CD4-positive, alpha-beta T cell treated with Interferon gamma for 1 hour (primary cell): ENCODE measurements around the gene LEKR1.
"Not testable (repeated sequence)": the region's sequence is repeated elsewhere in the genome, so short reads cannot be mapped to it uniquely, and the experiment has no call there.

Source experiments
- DNase-seq: peaks from one replicate; pipeline ENCODE4 v3.0.0-alpha.2; 2020

The LEKR1 gene

DNA sequence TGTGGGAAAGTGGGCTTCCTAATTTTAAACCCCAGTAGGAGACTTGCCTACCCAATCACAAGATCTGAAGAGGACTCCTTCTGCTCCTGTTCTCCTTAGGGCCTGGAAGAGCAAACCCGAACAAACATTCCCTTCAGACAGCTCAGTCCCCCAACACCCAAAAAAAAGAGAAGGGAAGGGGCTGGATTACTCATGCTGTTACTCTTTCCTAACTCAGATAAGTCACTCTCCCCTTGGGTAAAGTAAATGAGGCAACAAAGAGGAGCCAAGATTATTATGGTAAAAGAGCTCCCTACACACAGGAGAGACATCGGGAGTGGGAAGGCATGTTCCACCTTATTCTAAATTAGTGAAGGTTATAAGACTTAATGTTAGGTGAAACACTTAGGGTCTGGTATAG is 18.1 kb upstream of the LEKR1 start:
- DNase-seq: no peak

DNA sequence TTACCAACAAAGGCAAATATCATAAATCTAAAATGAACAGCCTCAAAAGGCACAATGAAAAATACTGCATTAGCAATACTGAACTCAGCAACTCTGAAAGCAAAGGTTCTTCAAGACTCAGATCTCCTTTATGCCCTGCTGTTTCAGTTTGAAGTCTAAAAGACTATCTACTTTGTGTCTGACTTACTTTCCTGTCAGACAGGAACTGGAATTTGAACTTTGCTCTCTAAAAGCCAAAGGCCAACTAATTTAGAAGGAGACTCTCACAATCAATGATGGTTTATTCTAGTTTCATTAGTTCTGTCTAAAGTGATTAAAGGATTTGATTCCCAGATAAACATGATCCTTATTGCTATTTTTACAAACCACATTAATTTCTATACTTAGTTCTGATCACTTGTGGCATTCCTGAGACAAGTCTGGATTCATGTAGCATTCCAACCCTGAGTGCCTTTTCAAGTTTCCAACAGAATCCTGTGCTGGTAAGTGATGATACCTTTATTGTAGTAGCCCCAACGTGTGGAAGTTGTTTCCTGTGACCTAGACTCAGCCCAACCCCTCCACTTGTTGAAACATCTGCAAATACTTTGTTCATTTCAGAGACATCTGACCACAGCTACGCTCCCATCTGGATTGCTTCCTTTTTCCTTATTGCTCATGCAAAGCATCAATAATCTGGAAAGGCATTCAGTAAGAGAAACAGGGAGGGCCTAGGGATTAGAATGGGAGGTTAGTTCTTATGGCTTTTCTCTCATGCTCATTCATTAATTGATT is 14.9 kb upstream of the LEKR1 start:
- no peak for DNase-seq

DNA sequence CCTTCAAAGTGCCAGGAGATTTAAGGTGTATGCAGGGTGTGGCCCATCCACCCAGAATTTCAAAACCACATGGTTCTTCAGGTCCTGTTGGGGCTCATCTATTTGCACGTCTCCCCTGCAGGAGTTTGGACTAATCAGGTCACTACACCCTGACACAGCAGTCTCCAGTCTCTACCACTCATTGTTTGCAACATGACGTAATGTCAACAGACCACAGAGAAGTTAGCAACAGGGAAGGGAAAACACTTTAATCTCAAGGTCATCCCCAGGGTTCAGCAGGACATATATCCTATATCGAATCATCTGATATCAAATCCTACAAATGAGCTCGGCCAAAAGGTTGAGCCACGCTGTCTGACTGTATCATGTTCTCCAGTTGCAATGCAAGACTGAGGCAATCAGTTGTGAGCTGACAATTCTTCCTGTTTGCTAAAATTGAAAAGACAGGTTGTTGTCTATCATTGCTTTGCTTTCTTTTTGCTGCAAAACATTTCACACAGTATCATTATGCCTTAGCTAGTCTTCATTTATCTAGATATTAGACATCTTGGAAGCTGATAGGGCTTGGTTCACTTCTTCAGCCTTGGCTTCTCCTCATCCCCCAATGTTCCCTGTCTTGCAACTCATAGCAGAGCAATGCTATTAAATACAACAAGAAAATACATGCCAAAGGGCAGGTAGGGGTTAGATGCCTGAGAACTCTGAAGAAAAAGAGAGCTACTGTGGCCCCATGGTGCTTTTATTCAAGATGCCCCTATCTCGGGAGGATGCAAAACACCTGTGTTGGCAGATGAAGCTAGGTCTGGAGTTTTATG is 13.4 kb upstream of the LEKR1 start:
- DNase-seq: no peak

DNA sequence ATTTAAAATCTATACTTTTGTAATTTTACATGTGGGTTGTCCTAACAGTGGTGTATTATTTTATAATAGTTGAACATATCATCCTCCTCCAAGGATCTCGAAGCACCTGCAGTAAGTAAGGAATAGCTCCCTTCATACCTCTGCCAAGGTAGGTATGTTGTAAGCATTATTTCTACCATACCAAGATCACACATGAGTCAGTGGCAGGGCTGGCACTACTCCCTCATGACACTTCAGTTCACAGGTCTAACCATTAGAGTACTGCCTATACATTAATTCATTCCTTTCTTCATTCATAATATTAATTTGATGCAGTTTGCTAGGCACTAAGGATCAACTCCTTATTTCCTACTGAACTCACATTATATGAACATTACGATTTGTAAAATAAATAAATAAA is 11.9 kb upstream of the LEKR1 start:
- no peak for DNase-seq

DNA sequence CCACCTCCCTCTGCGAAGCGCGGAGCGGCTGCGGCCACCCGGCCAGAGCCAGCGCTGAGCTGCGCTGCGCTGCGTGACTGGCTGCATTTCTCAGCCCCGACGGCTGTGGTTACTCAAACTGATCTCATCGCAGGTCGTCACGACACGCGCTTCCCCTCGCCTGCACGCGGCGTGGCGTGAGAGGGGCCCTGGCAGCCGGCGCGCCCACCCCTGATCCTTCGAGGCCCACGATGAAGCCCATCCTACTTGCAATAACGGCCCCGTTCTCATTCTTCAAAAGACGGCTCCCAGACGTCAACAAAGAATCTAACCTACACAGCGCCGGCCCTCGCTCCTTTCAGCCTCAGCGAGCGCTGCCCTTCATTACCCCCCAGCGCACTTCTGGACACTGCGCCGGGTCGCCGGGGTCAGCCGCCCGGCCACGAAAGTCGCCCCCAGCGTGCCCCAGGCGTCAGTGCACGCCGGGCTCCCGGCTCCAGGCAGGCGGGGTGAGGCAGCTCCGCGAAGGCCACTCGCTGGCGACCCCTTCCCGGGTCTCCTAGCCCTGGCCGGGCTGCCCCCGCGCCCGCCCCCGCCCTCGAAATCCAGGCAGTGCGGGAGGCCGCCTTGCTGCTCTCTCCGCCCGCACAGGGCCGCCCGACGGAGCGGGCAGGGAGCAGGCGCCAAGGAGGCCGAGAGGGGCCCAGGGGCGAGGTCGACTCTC is 9.9 kb upstream of the LEKR1 start:
- DNase-seq: peak; percentile 40

DNA sequence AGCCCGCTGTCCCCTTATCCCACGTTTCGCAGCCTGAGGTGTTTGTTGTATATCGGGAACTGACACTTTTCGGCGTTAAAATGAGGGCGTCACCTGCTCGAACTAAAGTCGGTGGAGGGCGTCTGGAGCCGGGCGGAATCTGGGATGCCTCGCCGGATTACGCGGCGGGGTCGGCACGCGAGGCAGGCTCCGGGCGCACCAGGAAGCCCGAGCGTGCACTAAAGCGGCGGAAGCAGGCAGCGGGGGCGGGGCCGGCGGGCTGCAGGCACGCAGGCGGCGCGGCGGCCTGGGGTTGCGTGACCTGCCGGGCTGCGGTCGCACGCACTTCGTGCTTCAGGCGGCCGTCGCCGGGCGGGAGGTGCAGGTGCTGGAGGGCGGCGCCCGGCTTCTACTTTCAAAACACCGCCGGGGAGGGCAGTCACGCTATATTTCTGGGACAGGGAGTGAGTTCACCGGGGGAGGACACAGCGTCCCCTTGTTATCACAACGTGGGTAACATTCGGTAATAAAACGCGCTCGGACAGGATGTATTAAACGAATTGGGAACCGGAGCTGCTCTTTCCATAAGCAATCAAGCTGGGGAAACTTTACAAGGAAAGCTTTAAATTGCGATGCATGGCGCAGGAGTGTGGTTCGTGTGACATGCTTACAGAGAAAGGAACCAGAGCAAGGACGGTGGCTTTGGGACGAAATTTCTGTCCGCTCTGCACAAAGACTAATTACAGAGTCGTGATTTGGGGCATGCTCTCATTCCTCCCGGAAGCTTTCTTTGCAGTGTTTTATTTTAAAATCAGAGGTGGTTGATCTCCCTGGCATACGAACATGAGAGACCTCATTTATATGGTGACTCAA is 9.1 kb upstream of the LEKR1 start:
- DNase-seq: peak; percentile 82

DNA sequence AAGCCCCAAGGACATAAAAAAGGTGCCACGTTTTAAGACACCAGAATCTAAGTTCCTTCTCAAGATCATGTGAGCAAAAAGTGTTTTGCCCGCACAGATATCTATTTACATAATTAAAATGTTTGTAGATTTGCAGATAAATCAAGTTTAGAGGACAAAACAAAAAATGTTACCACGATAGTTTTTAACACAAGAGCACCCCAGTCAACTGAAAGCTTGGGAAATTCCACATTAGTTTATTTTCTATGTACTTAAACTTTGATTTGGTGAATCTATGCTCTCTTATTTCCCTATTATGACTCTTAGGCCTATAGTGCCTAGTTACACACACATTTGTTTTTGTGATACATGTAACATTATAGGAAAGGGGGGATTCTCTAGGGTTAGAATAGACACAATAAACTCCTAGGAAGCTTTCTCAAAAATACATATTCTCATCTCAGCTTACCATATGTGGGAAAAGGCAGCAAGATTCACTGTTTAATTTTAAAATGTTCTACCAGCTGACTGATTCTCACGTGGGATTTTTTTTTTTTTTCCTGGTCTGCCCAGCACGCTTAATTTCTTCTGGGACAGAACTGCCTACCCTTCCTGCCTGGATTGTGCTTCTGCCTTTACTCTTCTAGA is 8.4 kb upstream of the LEKR1 start:
- no peak for DNase-seq

DNA sequence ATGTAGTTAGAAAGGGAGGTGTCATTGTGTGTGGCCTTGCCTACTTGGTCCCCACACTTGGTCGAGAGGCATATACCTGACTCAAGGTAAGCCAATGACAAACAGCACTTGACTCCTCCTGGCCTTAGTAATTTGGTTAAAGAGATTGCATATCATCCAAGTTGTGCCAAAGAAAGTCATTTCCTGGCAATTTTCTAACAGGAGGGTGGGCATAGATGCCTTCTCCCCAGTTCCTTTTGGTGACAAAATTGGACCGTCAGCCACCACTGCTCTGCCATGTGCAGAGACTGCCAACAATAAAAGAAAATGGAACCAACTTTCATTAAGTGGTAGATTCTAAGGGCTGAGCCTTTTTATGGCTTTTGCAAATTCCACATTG is 7.9 kb upstream of the LEKR1 start:
- no peak for DNase-seq

DNA sequence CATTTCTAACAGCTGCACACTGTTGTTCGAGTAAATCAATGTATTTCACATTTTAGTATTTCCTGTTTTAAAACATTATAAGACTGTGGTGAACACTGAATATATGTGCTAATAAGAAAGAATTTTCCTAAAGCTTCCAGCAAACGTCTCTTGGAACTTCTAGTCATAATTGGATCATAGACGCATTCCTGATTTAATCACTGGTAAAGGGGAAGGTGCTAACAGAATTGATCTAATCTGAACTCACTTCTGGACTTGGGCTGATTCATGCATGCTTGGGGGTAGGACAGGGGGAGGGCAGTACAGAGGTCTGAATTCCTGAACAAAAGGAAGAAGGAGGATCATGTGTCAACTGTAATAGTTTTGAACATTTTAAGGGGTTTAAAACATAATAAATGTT is 7.3 kb upstream of the LEKR1 start:
- DNase-seq: no peak

DNA sequence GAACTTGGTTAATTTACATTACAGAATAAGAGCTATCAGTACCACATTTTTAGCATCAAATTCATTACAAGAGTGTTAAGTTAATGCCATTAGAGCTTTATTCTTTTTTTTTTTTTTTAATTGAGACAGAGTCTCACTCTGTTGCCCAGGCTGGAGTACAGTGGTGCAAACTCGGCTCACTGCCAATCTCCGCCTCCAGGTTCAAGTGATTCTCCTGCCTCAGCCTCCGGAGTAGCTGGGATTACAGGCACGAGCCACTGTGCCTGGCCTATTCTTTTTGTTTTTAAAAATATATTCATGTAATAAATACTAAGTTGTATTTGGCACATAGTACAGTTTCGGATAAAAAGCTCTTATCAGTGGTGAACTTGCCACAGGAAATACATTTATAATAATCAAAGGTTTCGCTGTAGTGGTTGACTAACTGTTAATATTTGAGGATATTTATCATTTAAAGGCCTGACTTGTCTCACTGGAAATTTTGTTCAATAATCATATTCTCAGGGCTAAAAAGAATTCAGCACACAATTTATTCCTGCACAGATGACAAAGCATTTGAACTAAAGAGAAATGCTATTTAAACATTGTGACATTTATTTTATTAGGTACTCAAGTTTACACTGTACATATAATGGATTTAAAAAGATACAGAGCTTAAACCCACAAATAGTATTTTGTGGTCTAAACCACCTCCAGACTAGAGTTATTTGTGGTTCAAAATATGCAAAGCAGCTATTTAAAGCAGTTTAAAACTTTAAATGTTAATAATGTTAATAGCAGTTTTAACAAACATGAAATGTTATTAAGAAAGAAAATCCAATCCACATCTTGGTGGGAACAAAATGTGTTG is 6.1 kb upstream of the LEKR1 start:
- DNase-seq: no peak

DNA sequence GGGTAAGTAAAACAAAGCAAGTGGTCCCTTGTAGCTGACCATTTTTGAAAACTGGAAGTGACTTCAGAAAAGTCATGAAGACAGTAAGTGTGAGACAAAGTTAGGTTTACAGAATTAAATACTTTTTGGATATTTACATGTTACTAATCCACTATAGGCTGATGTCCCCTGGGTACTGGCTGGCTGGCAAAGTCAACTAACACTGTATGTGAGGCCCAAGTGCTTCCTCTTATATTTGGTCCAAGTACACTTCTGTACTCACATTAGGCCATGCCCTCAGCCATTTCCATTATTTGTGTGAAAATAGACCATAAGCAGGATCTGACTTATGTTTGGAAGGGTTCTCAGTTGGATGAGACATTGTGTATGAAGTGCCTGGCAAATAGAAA is 5.5 kb upstream of the LEKR1 start:
- DNase-seq: no peak

DNA sequence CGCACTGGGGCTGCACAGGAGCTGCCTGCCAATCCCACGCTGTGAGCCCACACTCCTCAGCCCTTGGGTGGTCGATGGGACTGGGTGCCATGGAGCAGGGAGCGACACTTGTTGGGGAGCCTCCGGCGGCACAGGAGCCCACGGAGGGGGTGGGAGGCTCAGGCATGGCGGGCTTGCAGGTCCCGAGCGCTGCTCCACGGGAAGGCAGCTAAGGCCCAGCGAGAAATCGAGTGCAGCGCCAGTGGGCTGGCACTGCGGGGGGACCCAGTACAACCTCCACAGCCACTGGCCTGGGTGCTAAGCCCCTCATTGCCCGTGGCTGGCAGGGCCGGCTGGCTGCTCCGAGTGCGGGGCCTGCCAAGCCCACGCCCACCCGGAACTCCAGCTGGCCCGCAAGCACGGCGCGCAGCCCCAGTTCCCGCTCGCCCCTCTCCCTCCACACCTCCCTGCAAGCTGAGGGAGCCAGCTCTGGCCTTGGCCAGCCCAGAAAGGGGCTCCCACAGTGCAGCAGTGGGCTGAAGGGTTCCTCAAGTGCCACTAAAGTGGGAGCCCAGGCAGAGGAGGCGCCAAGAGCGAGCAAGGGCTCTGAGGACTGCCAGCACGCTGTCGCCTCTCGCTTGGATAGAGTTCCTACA is 3.4 kb upstream of the LEKR1 start:
- not testable (repeated sequence) for DNase-seq

DNA sequence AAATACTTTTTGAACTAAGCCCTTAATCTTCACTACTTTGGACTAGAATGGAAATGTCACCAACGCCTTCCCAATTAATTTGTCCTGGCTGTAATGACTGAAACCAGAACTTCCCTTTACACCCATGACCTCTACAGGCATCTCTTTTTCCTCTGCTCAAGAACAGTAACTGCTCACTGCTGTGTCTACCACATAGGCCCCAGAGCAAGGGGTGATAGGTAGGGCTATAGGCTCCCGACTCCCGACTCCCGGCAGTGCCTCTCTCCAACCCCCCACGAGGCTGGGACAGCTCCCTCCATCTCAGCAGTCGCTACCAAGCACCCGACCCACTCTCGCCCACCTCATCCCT is 384 bp upstream of the LEKR1 start:
- no peak for DNase-seq

DNA sequence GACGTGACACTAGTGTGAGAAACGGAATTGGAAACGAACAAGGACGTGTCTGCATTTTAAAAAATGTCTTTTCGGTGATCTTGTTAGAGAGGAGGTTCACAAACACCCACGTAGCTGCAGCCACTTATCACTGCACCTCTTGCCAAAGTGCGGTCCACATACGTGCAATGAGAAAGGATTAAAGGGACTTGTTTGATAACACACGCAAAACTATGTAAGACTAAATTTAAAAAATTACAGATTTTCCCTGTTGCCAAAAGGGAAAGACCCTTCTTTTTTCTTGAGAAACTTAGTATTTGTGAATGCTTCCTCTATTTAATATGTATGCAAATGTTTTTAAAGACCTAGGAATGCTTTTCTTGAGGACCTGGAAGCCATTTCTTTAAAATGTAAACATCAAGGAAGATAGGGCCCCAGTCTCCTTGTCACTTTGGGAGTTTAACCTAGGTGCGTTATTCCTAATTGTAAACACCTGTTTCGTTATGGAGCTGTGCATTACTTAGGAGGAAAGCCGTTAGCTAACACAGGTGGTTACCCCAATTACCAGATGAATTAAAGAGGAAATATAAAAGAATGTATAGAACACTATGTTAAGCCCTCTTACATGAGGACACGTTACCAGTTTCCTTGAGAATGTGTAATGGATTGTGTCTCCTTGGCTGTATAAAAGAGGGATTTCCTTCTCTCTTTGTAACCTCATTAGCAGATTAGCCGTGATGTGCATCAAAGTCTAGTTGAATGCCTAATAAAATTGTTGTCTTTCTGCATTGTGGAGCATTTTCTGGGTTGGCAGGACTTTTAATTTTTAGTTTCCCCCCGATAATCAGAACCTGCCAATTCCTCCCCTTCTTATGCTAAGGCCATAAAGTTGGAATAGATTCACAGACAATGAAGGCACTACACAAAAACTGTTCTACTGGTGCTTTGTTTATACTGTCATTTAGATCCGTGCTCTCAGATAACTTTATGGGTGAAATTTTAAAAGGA is 1.0 kb downstream of the LEKR1 start:
- DNase-seq: no peak

DNA sequence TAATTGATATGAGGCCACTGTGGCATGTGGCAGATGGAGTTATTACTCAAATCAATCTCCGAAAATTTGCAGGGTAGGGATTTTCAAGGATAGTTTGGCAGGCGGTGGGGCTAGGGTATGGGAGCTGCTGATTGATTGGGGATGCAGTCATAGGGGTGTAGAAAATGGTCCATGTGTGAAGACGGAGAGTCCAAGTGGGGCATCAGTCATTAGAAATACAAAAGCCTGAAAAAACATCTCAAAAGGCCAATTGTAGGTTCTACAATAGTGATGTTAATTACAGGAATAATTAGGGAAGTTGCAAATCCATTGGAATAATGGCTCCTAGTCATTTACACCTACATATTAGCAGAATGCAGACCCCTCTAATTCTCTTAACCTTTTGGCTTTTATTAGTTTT is 4.9 kb downstream of the LEKR1 start:
- DNase-seq: no peak

DNA sequence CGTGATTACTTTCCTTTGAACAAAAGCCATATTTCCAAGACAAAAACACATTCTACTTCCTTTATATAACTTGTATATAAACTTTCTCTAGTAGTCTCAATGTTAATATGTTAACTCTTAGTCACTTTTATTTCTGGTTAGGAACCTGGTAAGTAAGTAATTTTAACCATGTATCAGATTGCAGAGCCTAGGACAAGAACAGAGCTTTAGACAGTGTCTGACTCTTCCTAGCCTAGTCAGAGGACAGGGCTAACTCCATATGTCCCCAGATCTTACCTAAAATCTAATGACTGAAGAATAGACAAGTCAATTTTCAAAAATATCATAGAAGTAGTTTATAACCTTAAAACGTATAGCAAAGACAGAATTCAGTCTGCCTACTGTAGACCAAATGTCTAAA is 8.3 kb downstream of the LEKR1 start:
- DNase-seq: no peak

DNA sequence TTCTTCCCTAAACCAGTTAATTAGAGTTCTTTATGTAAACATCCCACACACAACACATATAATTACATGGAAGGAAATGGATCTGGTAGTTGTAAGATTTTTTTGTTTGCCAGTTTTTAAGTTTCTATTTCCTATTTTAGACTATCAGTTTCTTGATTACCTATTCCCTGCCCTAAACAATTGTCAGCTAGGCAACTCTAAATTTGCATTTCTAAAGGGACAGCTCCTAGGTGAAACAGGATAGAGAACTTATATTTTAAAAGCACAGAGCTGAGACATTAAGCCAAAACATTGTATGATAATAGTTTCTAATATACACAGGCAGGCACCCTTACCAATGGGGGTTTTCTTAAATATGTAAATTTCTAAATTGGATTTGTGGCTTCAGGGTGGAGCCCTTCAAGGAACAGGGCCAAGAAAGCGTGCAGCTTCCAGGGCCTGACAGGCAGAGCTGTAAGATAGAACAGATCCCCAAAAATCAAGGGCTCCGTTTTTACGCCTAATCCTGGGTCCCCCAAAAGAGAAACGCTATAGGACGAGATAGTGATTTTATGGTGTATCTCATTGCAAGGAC is 8.9 kb downstream of the LEKR1 start:
- no peak for DNase-seq

DNA sequence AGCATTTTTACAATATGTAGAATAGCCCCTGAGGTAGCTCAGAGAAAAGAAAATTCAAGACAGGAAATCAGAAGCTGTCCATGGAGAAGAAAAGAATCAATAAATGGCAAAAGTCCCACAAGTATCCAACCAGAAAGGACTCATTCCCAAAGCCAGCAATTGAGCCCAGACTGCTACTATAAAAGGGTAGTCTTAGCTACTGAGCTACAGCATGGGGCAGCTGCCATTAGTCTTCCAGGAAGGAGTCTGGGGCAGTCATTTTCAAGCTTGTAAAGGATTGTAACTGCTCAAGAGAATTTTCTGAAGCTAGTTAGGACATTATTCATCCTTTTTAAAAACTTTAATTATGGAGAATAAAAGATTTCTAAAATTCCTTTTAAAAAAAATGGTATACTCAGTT is 10.5 kb downstream of the LEKR1 start:
- no peak for DNase-seq

DNA sequence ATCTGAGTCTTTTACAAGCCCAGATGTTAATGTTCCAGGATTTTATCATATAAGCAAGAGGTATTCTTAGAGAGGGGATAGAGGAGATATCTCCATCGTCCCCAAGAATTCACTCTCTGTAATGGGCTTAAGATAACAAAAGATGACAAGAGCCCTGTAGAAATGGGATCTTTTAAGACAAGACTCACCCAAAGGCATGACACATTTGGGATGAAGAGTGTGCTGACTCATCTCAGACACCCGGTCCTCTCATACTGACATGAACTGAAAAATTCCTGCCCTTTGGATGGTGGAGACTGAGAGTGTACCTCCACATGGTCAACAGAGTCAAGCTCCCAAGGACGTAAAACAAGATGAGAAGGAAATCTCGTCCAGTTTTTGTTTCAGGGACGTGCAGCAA is 11.0 kb downstream of the LEKR1 start:
- no peak for DNase-seq
